Left hindlimb (tissue), 1 donor: Measurements from ENCODE around the gene PSG5.
"Not testable (repeated sequence)": the region's sequence is repeated elsewhere in the genome, so short reads cannot be mapped to it uniquely, and the experiment has no call there.

Experiments
- DNase-seq: peaks from one replicate; pipeline ENCODE4 v3.0.0-alpha.2; 2018

PSG5 gene

GRCh38 chr19:43181869-43182771, 4.2 kb downstream of the PSG5 start:
- DNase-seq: not testable (repeated sequence)

GRCh38 chr19:43179569-43180147, 6.7 kb downstream of the PSG5 start:
- not testable (repeated sequence) for DNase-seq

GRCh38 chr19:43178577-43178976, 7.8 kb downstream of the PSG5 start:
- not testable (repeated sequence) for DNase-seq

- DNase-seq: not testable (repeated sequence)
Measured at GRCh38 chr19:43165906-43166305, 20.4 kb downstream of the PSG5 start.

GRCh38 chr19:43163135-43163534, 23.2 kb downstream of the PSG5 start:
- DNase-seq: not testable (repeated sequence)

GRCh38 chr19:43162261-43162660, 24.1 kb downstream of the PSG5 start:
- DNase-seq: not testable (repeated sequence)

GRCh38 chr19:43152214-43152613, 34.1 kb downstream of the PSG5 start:
- DNase-seq: no peak

GRCh38 chr19:43149788-43150187, 36.5 kb downstream of the PSG5 start:
- not testable (repeated sequence) for DNase-seq

- DNase-seq: no peak
Measured at GRCh38 chr19:43148233-43148632, 38.1 kb downstream of the PSG5 start.

- not testable (repeated sequence) for DNase-seq
Measured at GRCh38 chr19:43141763-43142162, 44.6 kb downstream of the PSG5 start.

GRCh38 chr19:43132696-43133095, 53.6 kb downstream of the PSG5 start:
- no peak for DNase-seq

- DNase-seq: not testable (repeated sequence)
Measured at GRCh38 chr19:43131281-43131842, 55.0 kb downstream of the PSG5 start.

GRCh38 chr19:43129197-43129596, 57.1 kb downstream of the PSG5 start:
- DNase-seq: not testable (repeated sequence)

- not testable (repeated sequence) for DNase-seq
Measured at GRCh38 chr19:43127336-43127735, 59.0 kb downstream of the PSG5 start.

- no peak for DNase-seq
Measured at GRCh38 chr19:43126720-43127119, 59.6 kb downstream of the PSG5 start.

- DNase-seq: no peak
Measured at GRCh38 chr19:43124360-43124759, 62.0 kb downstream of the PSG5 start.

- DNase-seq: not testable (repeated sequence)
Measured at GRCh38 chr19:43120433-43121026, 65.8 kb downstream of the PSG5 start.

- not testable (repeated sequence) for DNase-seq
Measured at GRCh38 chr19:43119526-43119925, 66.8 kb downstream of the PSG5 start.
